Stimulated activated CD4-positive, alpha-beta T cell treated with anti-CD3 and anti-CD28 coated beads, Interleukin-15, amount 100 ng/mL, for 48 hours (primary cell): ENCODE results near the gene BIN2.
"Not testable (repeated sequence)": the region's sequence is repeated elsewhere in the genome, so short reads cannot be mapped to it uniquely, and the experiment has no call there.

Experiments
- DNase-seq, 2 donors: peaks; one replicate each; pipeline ENCODE4 v3.0.0-alpha.2; 2020; ENCODE audit warnings: low read depth in 2 of 2

Gene BIN2

DNA sequence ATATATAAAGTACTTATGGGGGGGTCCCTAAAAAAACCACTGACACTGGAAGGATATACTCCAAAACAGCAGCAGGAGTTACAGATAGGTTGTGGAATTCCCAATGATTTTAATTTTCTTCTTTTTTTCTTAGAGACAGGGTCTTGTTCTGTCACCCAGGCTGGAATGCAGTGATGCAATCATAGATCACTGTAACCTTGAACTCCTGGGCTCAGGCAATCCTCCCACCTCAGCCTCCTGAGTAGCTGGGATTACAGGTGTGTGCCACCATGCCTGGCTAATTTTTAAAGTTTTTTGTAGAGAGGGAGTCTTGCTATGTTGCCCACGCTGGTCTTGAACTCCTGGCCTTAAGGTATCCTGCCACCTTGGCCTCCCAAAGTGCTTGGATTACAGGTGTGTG lies 64.4 kb downstream of the BIN2 start:
- DNase-seq: not testable (repeated sequence)

DNA sequence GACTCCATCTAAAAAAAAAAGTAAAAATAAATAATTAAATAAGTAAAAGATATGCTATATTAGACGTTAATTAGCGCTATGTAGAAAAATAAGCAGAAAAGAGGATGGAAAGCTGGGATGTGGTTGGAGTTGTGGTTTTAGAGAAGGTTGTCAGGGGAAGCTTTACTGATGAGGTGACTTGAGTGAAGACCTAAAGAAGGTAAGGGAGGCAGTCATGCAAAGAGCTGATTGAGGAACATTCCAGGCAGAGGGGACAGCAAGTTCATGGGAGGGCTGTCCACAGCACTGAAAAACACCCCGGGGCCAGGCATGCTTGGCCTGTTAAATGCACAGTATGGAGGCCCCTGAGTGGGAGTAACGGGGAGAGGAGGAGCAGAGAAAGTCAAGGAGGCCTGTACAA lies 69.4 kb downstream of the BIN2 start:
- DNase-seq: no peak

DNA sequence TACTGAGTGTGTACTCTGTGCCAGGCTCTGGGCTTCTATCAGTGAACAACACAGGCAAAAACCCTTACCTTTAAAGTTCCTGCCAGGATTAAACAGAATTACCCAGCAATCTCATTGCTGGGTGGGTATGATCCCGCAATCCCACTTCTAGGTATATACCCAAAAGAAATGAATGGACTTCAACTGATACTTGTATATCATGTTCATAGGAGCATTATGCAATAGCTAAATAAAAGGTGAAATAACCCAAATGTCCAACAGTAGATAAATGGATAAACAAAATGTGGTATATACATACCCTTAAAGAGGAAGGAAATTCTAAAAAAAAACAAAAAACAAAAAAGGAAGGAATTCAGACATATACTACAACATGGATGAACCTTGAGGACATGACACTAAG lies 70.7 kb downstream of the BIN2 start:
- no peak for DNase-seq

DNA sequence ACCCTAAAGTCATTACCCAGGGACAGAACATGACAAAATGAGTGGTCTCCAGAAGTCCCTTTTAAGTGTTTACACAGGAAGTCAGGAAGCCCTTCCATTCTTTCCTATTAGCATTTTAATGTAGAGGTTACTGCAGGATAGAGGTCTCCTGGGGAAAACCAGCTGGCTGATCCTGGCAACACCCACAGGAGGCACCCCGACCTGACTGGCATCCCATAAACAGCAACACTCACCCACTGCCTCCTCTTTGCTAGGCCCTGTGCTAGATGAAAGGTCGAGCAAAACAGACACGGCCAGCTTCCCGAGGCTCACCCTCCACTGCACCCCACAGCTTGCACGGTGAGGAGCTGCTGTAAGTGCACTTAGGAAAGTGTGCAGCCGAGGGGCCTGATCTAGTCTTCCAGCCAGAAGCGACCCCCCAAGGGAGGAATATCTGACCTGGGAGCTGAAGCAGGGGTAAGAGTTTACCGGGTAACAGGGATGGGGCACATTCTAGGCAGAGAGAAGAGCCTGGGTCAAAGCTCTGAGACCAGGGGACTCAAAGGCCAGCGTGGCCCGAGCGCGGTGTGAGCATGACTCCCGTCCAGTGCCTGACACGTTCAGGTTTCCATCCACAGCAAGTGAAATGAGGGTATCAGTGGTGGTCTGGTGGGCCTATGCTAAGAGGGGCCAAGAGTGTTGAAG lies 76.3 kb downstream of the BIN2 start:
- no peak for DNase-seq

- DNase-seq: no peak
Measured at GRCh38 chr12:51246254-51246853, 77.6 kb downstream of the BIN2 start.

GRCh38 chr12:51245476-51246253 lies 78.3 kb downstream of the BIN2 start:
- DNase-seq: no peak

GRCh38 chr12:51244269-51244668 lies 79.7 kb downstream of the BIN2 start:
- DNase-seq: no peak

GRCh38 chr12:51242876-51243275 lies 81.1 kb downstream of the BIN2 start:
- no peak for DNase-seq

GRCh38 chr12:51242120-51242519 lies 81.9 kb downstream of the BIN2 start:
- no peak for DNase-seq

DNA sequence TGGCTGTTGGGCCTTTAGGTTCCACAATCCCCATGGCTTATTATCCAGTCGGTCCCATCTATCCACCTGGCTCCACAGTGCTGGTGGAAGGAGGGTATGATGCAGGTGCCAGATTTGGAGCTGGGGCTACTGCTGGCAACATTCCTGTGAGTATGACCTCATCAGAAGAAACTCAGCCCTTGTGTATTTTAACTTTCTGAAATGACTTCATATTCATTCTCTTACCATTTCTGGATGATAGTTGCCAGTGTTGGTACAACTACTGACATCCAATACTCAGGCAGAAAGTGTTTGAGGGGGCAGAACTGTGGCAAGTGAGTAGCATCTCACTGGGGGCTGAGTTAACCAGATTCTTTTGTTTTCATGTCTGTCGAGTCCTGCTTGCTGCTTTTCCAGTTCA lies 83.0 kb downstream of the BIN2 start:
- DNase-seq: no peak

- DNase-seq: peak; percentile 92 to 93
Measured at GRCh38 chr12:51238510-51239334, 85.3 kb downstream of the BIN2 start, which contains the start of gene DAZAP2. DAZAP2 (plus strand) TSS chr12:51238826; CDS start chr12:51238908, 82 bp downstream.

DNA sequence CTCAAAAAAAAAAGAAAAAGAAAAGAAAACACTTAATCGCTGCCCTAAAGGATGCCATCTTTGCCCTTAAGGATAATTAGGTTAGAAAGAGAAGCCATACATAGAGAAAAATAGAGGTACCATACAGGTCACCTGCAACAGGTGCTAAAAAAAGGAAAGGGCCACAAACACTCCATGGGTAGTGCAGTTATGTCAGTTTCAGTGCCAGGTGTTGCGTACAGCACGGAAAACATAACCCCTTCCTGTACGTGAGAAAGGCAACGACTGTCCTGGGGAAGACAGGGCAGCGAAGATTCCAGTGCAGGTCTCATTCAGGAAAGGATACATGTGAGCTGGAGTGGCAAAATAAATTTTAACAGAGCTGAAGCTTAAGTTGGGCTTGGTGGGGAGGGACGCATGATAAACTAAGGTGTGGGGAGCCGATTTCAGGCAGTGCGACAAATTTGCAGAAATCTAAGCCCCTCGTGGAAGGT lies 85.9 kb downstream of the BIN2 start:
- DNase-seq: no peak

DNA sequence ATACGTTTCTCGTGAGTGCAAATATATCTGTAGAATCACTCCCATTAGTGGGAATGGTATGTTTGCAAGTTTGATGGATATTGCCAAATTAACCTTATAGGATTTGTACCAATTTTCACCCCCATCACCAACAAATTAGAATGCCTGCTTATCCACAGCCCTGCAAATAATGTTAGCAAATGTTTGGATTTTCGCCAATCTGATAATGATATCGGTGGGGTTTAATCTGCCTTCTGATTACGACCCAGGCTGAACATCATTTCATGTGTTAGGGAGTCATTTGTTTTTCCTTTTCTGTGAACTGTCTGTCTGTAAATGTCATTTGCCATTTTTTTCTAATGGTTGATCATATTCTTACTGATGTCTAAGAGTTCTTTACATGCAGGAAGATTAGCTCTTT lies 89.4 kb downstream of the BIN2 start:
- no peak for DNase-seq

- no peak for DNase-seq
Measured at GRCh38 chr12:51232642-51233041, 91.3 kb downstream of the BIN2 start.
